Small intestine (tissue), 7 donors: ENCODE data around the gene LARGE2. TPM values are rescaled to one million over a fixed set of nuclear protein-coding genes. Genes with fewer than 3 reads are reported as not detected.

ENCODE experiments used
- DNase-seq, 2 donors: peaks; one replicate each; pipeline versions ENCODE4 v3.0.0 to v3.0.0-alpha.2; 2013
- FAIRE-seq: peaks from 2 replicates; lab custom pipeline; 2012; peaks lifted over from hg19 to GRCh38; lab: Jason Lieb, UNC
- H3K27ac ChIP-seq, 3 donors: one replicate each; pipeline ENCODE4 v1.5.1; 2013; ENCODE audit warnings: low read length in 2 of 3, mild to moderate bottlenecking in 2 of 3, control low read depth in 1 of 3, inconsistent platforms in 1 of 3, low read depth in 1 of 3, moderate library complexity in 1 of 3
- H3K27me3 ChIP-seq, 3 donors: one replicate each; pipeline ENCODE4 v1.6.1; 2013; ENCODE audit warnings: low read length in 3 of 3, inconsistent platforms in 1 of 3; ENCODE audit not compliant: control insufficient read depth in 3 of 3, insufficient read depth in 3 of 3
- H3K36me3 ChIP-seq, 3 donors: one replicate each; pipeline ENCODE4 v1.6.1; 2013; ENCODE audit warnings: low read length in 3 of 3, inconsistent platforms in 1 of 3, low read depth in 1 of 3, mild to moderate bottlenecking in 1 of 3, moderate library complexity in 1 of 3; ENCODE audit not compliant: control insufficient read depth in 3 of 3, insufficient read depth in 2 of 3
- H3K4me1 ChIP-seq, 3 donors: one replicate each; pipeline ENCODE4 v1.6.1; 2013; ENCODE audit warnings: low read length in 2 of 3, inconsistent platforms in 1 of 3, low read depth in 1 of 3, mild to moderate bottlenecking in 1 of 3, moderate library complexity in 1 of 3; ENCODE audit not compliant: control insufficient read depth in 3 of 3, insufficient read depth in 2 of 3
- H3K4me3 ChIP-seq, 3 donors: one replicate each; pipeline ENCODE4 v1.5.1; 2013; ENCODE audit warnings: low read length in 3 of 3, control low read depth in 1 of 3, inconsistent platforms in 1 of 3, low read depth in 1 of 3, mild to moderate bottlenecking in 1 of 3, moderate library complexity in 1 of 3
- H3K9me3 ChIP-seq, 2 donors: one replicate each; pipeline ENCODE4 v1.6.1; 2013; ENCODE audit warnings: low read depth in 1 of 2, low read length in 1 of 2; ENCODE audit not compliant: control insufficient read depth in 2 of 2, insufficient read depth in 1 of 2
- WGBS, 3 donors: extraction: QIAGEN DNeasy Blood & Tissue Kit; methylation state at CpG; one replicate each; pipeline ENCODE4 v1.1.7; 2013; 5-methylcytosine and 5-hydroxymethylcytosine counted together
- polyA plus RNA-seq, 4 donors: library from polyadenylated mRNA; stranded (reverse) in 3 of 4; unstranded in 1 of 4; fragments of 200-250 nt in 3 of 4; fragments of 120-200 nt in 1 of 4; gene quantifications; one replicate each; pipeline versions ENCODE4 v1.2.1 to v1.2.3, GENCODE V29; 2013
- donor health status: healthy with polysubstance abuse.
- donor health status: control.
- donor health status: control.
- donor health status: Bipolar disorder and iron deficiency.
- donor health status: healthy.

Gene LARGE2
- polyA plus RNA-seq, 4 donors = 0.22 to 10.7 (median 1.9) TPM

GRCh38 chr11:45890886-45891550, 31.4 kb upstream of the LARGE2 start:
- H3K27me3 ChIP-seq = peaks cover 0 to 24% (median 0%) of the 10 kb centered on the region in 3 donors
- no peak overlapping the region for H3K4me3 ChIP-seq
- no peak overlapping the region for H3K27ac ChIP-seq
- peaks cover 0 to under 1% (median 0%) of the 10 kb centered on the region in 3 donors for H3K4me1 ChIP-seq
- H3K36me3 ChIP-seq = no peaks in the 10 kb centered on the region
- 78 to 82% (median 78%) methylated on average over 9 of the region's 9 CpGs for WGBS, 3 donors
- H3K9me3 ChIP-seq = no peaks in the 10 kb centered on the region
- FAIRE-seq (no peak), DNase-seq (no peak)

- Histone ChIP-seq H3K4me3 (no peak overlapping the region), H3K27ac (no peak overlapping the region), H3K36me3 (no peaks in the 10 kb centered on the region), H3K9me3 (no peaks in the 10 kb centered on the region), H3K4me1 (no peaks in the 10 kb centered on the region), H3K27me3 (peaks cover 0 to 30% (median 0%) of the 10 kb centered on the region in 3 donors)
- DNase-seq (no peak), FAIRE-seq (no peak)
- WGBS, 3 donors = 80 to 86% (median 86%) methylated on average over 5 of the region's 5 CpGs
These were observed 29.6 kb upstream of the LARGE2 start for GRCh38 chr11:45892856-45893255.

- FAIRE-seq (no peak), DNase-seq (no peak)
- 84 to 91% (median 88%) methylated on average over 6 of the region's 6 CpGs for WGBS, 3 donors
- Histone ChIP-seq H3K4me1 (peaks cover 0 to 6% (median 0%) of the 10 kb centered on the region in 3 donors), H3K27ac (no peak overlapping the region), H3K36me3 (no peaks in the 10 kb centered on the region), H3K4me3 (no peak overlapping the region), H3K9me3 (no peaks in the 10 kb centered on the region), H3K27me3 (peaks cover 0 to 44% (median 5%) of the 10 kb centered on the region in 3 donors)
These were observed 27.8 kb upstream of the LARGE2 start for GRCh38 chr11:45894555-45895247.

- no peaks in the 10 kb centered on the region for H3K9me3 ChIP-seq
- H3K27ac ChIP-seq = no peak overlapping the region
- H3K4me3 ChIP-seq = no peak overlapping the region
- 84 to 91% (median 89%) methylated on average over 7 to 8 of the region's 8 CpGs for WGBS, 3 donors
- DNase-seq = no peak
- no peak for FAIRE-seq
- H3K4me1 ChIP-seq = peaks cover 0 to 10% (median 0%) of the 10 kb centered on the region in 3 donors
- H3K36me3 ChIP-seq = no peaks in the 10 kb centered on the region
- H3K27me3 ChIP-seq = peaks cover 0 to 50% (median 5%) of the 10 kb centered on the region in 3 donors
These were observed 26.8 kb upstream of the LARGE2 start for GRCh38 chr11:45895553-45896259.

GRCh38 chr11:45896422-45896984, 26.0 kb upstream of the LARGE2 start:
- Histone ChIP-seq H3K27me3 (peaks cover 0 to 54% (median 5%) of the 10 kb centered on the region in 3 donors), H3K4me3 (no peak overlapping the region), H3K27ac (no peak overlapping the region), H3K4me1 (peaks cover 0 to 10% (median 0%) of the 10 kb centered on the region in 3 donors), H3K9me3 (no peaks in the 10 kb centered on the region), H3K36me3 (no peaks in the 10 kb centered on the region)
- FAIRE-seq = no peak
- no peak for DNase-seq
- 18 to 36% (median 33%) methylated on average over 19 of the region's 19 CpGs for WGBS, 3 donors

- FAIRE-seq (no peak), DNase-seq (no peak)
- no peak overlapping the region for H3K27ac ChIP-seq
- no peak overlapping the region for H3K4me3 ChIP-seq
- peaks cover 0 to 10% (median 0%) of the 10 kb centered on the region in 3 donors for H3K4me1 ChIP-seq
- H3K27me3 ChIP-seq = peaks cover 0 to 57% (median 5%) of the 10 kb centered on the region in 3 donors
- no peaks in the 10 kb centered on the region for H3K9me3 ChIP-seq
- H3K36me3 ChIP-seq = no peaks in the 10 kb centered on the region
- WGBS, 3 donors = 78 to 86% (median 85%) methylated on average over 6 of the region's 6 CpGs
These were observed 24.9 kb upstream of the LARGE2 start for GRCh38 chr11:45897556-45897955.

- peak overlapping the region in 1 of 3 donors; percentile 50 for H3K4me3 ChIP-seq
- DNase-seq (no peak), FAIRE-seq (no peak)
- peaks cover 0 to 10% (median 0%) of the 10 kb centered on the region in 3 donors for H3K36me3 ChIP-seq
- peaks cover 0 to 10% (median 0%) of the 10 kb centered on the region in 3 donors for H3K4me1 ChIP-seq
- 6 to 14% (median 12%) methylated on average over 3 of the region's 3 CpGs for WGBS, 3 donors
- H3K27ac ChIP-seq = peak overlapping the region in 1 of 3 donors; percentile 69
- H3K9me3 ChIP-seq = no peaks in the 10 kb centered on the region
- peaks cover 0 to 53% (median 5%) of the 10 kb centered on the region in 3 donors for H3K27me3 ChIP-seq
These were observed 23.4 kb upstream of the LARGE2 start for GRCh38 chr11:45899086-45899447.
